ENCODE results near the gene PPP2CA.

DNA sequence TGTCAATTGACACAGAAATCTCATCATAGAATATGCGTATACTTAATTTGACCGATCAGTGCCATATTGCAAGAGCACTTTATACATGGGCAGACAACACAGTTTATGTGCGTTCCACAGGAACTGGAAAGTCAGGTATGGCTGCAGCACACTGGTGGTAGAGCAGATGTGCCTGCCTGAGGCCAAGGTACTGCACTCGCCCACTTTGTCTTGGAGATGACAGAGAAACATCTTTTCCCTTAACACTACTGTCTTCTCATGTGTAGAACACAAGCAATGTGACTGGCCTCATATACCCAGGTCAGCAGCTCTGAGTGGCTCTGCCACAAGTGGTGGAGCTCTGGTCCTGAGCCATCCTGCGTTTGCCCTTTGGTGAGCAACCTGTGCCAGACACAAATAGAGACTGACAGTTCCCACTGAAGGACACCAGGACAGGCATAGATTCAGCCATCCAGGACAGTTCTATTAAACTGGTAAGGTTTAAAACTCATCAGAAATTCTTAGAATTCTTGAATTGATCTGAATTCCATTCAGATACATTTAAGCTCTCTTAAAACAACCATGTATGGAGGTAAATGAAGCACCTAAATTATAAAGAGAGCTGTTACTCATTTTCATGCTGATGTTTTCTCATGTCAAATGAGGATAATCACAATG lies 21.0 kb upstream of the PPP2CA start:
- TF ChIP-seq POLR2A (IDR thresholded peaks at IDR 0.05; ENCODE audit: low read length): no peak
- TF ChIP-seq GATA1 (IDR thresholded peaks at IDR 0.05; ENCODE audit: low read depth, low read length): no peak
